Caki2 (cell line): Measurements from ENCODE around the gene GJB2. TPM values are rescaled to one million over a fixed set of nuclear protein-coding genes. Genes with fewer than 3 reads are reported as not detected.
"Not testable (repeated sequence)": the region's sequence is repeated elsewhere in the genome, so short reads cannot be mapped to it uniquely, and the experiment has no call there.

Experiments used
- DNase-seq: peaks from one replicate; pipeline ENCODE4 v3.0.0-alpha.2; 2015; ENCODE audit warnings: low read depth
- in situ Hi-C: cut with HindIII; loops from 2 replicates; pipeline ENCODE4 v1.10.0; 2016; ENCODE audit warnings: low sequenced_read_pairs, low pct_unique_long_range_greater_than_20kb, mixed read lengths
- total RNA-seq: library from RNA; depleted of rRNA; stranded (reverse); fragments of >200 nt; shearing (Covaris generic); gene quantifications from 2 replicates; pipeline ENCODE4 v1.2.3, GENCODE V29; 2014; ENCODE audit warnings: low replicate concordance

Gene GJB2
- total RNA-seq, 1 experiment from 2014 or later = 3.7 TPM

- peak; percentile 35 for DNase-seq
- in situ Hi-C loops = loop anchor here (25.0 kb wide), 2 partner anchors 311 to 661 kb away; no protein-coding TSS in a partner anchor
Observed at GRCh38 chr13:20175907-20176652, 16.7 kb downstream of the GJB2 start.

DNA sequence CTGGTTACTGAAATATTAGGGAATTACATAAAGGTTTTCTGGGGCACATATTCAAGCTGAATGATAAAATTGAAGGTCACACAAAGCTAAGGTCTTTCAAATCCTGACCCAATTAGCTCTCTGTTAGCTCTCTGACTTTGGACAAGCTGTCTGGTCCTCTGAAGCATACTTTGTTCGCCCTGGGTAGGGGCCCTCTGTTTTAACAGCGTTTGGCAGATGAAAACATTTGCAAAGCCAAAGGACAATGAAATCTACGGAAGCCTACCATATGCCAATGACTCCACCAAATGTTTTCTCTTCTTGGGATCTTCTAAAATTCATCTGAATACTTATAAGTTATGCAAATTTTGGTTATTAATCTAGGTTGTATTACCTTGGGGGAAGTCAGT, 17.3 kb downstream of the GJB2 start:
- in situ Hi-C loops = loop anchor here (25.0 kb wide), 2 partner anchors 312 to 662 kb away; no protein-coding TSS in a partner anchor
- DNase-seq = no peak

DNA sequence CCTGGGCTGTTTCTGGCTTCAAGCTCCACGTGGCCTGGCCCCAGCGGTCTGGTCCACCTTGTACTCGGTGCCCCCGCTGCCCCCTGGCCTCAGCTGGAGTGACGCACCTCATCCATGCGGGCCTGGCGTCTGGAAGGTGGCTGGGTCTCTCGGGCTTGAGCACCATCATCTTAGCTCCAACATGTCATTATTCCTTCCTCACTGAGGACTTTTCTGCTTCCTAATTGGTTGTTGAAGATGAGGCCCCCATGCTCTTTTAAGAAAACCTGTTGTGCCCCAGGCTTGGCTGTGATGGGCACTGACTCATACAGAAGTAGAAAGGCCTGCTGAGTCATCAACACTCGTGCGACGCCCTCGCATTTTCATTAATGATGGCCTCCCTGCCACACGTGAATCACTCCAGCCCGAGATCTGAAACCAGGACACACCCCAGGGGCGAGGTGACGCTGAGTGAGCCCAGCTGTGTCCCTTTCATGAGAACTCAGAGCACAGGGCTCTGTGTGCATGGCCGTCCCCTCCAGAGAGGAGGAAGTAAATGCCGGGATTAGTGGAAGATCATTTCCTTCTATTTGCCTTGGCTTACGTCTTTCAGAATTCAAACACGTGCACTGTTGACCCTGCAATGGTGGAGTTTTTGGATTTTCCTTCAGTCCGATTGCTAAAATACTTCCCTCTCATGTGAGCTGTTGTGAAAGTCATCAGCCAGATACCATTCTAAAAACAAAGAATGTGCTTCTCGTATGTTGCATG, 17.9 kb downstream of the GJB2 start:
- in situ Hi-C loops = loop anchor here (25.0 kb wide), 2 partner anchors 312 to 662 kb away; no protein-coding TSS in a partner anchor
- DNase-seq = peak; percentile 95

- no peak for DNase-seq
- in situ Hi-C loops = no loop called here
Observed at GRCh38 chr13:20173116-20173746, 19.5 kb downstream of the GJB2 start.

DNA sequence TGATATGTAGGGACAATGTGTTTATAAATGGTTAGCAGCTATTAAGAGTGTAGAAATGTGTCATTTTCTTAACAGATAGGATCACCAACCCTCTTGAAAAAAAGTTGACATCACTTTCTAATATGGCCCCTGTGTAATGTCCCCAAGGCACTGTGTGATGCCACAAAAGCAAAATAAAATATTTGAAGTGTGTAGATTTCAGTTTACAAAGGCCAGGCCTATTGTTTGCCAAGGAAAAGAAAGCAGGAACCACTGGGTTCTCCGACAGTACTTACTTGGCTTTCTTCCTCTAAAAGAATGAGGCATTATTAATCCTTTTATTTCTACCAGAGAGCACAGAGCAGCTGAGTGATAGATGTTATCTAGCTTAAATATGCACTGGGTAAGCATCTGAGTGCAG, 21.4 kb downstream of the GJB2 start:
- in situ Hi-C loops = no loop called here
- DNase-seq = no peak

- DNase-seq = no peak
- in situ Hi-C loops = no loop called here
Observed at GRCh38 chr13:20170921-20171320, 21.8 kb downstream of the GJB2 start.

DNA sequence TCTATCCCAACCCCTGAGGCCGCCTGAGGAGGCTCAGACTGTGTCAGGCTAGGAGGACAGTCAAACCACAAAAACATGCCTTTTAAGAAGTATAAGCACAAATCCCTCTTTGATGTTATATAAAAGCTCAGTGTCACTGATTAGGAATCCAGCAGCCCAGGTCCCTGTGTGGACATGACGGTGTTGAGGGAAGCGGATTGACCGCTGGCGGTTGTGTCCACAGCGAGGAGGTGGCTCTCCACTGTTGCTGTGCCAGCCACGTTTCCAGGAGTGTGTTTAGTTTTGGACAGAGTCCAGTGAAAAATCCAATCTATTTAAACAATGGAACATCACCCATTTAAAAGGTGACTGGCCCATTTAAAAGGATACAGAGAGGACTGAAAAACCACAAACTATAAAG, 24.3 kb downstream of the GJB2 start:
- in situ Hi-C loops = no loop called here
- DNase-seq = no peak

GRCh38 chr13:20165417-20166257, 27.1 kb downstream of the GJB2 start:
- in situ Hi-C loops = no loop called here
- no peak for DNase-seq

GRCh38 chr13:20161951-20162300, 30.8 kb downstream of the GJB2 start:
- DNase-seq = no peak
- in situ Hi-C loops = no loop called here

GRCh38 chr13:20161275-20161950, 31.3 kb downstream of the GJB2 start:
- DNase-seq = peak; percentile 27
- in situ Hi-C loops = no loop called here

DNA sequence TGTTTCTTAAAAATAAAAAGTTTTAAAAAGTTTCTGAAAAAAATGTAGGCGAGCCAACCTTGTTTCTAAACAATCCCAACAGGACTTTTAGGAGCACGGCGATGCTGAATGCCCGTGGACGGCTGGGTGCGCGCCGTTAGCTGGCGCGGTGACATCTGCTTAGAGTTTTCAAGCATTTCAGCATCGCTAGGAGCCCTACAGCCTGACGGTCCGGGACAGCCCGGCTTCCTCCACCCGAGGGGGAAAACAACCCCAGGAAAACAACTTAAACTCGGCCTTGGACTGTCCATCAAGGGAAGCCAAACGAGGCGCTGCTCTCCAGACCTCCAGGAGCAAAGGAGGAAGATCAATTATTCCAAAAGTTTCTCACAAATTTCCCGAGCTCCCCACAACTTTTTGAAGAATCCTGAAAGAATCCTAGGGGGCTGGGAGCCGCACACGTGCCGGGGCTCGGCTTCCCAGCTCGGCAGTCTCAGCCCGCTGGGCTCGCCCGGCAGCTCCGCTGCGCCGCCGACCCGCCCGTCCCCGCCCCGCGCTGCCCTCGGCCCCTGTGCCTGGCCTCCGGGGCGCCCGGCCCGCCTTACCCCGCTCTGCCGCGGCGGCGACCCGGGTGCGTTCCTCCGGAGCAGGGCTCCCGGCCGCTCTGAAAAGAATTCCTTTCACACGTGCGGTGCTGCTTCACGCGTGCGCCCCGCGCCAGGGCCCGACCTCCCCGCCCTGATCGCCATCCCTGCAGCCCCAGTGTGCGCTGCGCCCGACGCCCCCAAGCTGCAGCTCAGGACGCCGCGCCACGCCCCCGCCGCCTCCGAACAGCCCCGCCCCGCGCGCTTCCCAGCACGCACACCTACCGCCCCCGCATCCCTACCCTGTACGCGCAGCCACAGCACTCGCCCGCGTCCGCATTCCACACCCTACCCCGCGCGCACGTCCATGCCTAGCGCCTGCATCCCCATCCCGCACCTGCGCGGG, 32.1 kb downstream of the GJB2 start, which contains the start of gene GJA3:
Gene GJA3 (minus strand): TSS at position 747 of the 969 bp plus-strand sequence. CDS start 17,764 bp downstream, outside the sequence.
- peak; percentile 66 for DNase-seq
- in situ Hi-C loops = no loop called here

GRCh38 chr13:20159646-20160305, 33.0 kb downstream of the GJB2 start:
- peak; percentile 38 for DNase-seq

DNA sequence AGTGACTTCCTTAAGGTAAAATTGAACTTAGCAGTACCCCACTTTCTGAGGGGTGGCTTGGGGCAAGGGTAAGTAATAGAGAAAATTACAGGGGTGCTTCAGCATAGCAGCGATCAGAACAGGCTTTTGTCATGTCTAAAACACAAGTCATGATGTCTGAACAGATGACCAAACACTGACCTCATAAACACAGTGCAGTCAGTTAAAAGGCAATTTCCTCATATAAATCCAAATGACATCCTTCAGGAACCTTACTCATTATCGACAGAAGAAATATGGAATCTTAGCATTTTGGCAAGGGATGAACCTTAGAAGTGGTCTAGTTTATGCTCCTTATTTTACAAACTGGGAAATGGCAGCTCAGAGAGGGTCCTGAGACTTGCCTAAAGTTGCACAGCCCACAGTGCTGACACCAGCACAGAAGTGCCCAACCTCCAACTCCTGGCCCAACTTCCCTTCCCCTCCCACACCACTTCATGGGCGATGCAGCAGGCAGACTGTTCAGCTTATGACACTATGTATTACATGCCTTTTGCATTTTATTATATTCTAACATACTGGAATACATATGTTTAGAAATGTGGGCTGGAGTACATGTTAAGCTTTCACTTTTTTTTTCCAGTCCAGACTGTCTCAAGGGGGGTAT, 35.5 kb downstream of the GJB2 start:
- in situ Hi-C loops = no loop called here
- no peak for DNase-seq

More at GRCh38 chr13:20159646-20160305, 33.0 kb downstream of the GJB2 start:
- in situ Hi-C loops = no loop called here

DNA sequence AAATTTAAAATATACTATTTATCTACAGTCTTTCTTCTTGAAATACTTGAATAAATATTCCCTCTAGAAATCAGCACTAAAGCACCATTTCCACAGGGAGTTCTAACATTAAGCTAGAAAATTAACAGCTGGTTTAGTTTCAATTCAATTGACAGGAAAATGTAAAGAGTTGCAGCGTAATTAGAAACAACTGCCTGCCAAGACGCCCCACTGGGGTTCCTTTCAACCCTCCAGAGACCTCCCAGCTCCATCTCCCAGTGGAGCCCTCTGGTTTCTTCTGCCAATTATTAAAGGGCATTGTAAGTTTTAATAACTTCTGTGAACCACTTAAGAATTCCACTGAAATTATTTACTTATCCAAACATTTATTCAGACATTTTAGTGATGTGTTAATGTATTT, 36.0 kb downstream of the GJB2 start:
- DNase-seq = no peak
- in situ Hi-C loops = no loop called here

DNA sequence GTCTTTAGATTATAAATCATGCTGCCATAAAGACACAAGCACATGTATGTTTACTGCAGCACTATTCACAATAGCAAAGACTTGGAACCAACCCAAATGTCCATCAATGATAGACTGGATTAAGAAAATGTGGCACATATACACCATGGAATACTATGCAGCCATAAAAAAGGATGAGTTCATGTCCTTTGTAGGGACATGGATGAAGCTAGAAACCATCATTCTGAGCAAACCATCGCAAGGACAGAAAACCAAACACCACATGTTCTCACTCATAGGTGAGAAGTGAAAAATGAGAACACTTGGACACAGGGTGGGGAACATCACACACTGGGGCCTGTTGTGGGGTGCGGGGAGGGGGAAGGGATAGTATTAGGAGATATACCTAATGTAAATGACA, 39.4 kb downstream of the GJB2 start:
- in situ Hi-C loops, DNase-seq: not testable (repeated sequence)

GRCh38 chr13:20151612-20152011, 41.1 kb downstream of the GJB2 start:
- in situ Hi-C loops = no loop called here
- DNase-seq = no peak
